ENCODE data around the gene INSRR.

The INSRR gene

GRCh38 chr1:156822680-156823079 is 36.2 kb downstream of the INSRR start:
- no peak for DNase-seq

- no peak for DNase-seq
These were observed 37.1 kb downstream of the INSRR start for GRCh38 chr1:156821801-156822200.

GRCh38 chr1:156816561-156817328 is 42.2 kb downstream of the INSRR start, which contains the start of gene SH2D2A:
Gene SH2D2A (minus strand): TSS chr1:156816848. CDS start chr1:156816708, 140 bp downstream.
- DNase-seq = peak; percentile 94

- DNase-seq = no peak
These were observed 42.9 kb downstream of the INSRR start for GRCh38 chr1:156815961-156816422.

- DNase-seq = no peak
These were observed 43.5 kb downstream of the INSRR start for GRCh38 chr1:156815307-156815826.

GRCh38 chr1:156814571-156815260 is 44.2 kb downstream of the INSRR start:
- DNase-seq = peak; percentile 43

GRCh38 chr1:156813750-156814570 is 45.0 kb downstream of the INSRR start:
- peak; percentile 63 for DNase-seq

- no peak for DNase-seq
These were observed 45.6 kb downstream of the INSRR start for GRCh38 chr1:156813298-156813697.

- DNase-seq = no peak
These were observed 46.5 kb downstream of the INSRR start for GRCh38 chr1:156812293-156812990.

GRCh38 chr1:156811168-156811567 is 47.7 kb downstream of the INSRR start:
- no peak for DNase-seq

GRCh38 chr1:156809711-156810366 is 49.1 kb downstream of the INSRR start:
- no peak for DNase-seq

- DNase-seq = no peak
These were observed 49.6 kb downstream of the INSRR start for GRCh38 chr1:156809281-156809680.

- DNase-seq = no peak
These were observed 50.5 kb downstream of the INSRR start for GRCh38 chr1:156808186-156809030.

GRCh38 chr1:156807627-156808026 is 51.3 kb downstream of the INSRR start:
- DNase-seq = no peak

GRCh38 chr1:156806512-156807440 is 52.1 kb downstream of the INSRR start:
- no peak for DNase-seq

- no peak for DNase-seq
These were observed 53.0 kb downstream of the INSRR start for GRCh38 chr1:156805766-156806511.

GRCh38 chr1:156804572-156805243 is 54.2 kb downstream of the INSRR start:
- no peak for DNase-seq

GRCh38 chr1:156804026-156804425 is 54.9 kb downstream of the INSRR start:
- no peak for DNase-seq

Data from stimulated activated naive CD4-positive, alpha-beta T cell treated with Interleukin-2 at 50 U/mL for 16 hours (primary cell).